Epithelial cell of esophagus (primary cell): ENCODE results near the gene SIK2.
A peak's percentile ranks its signal among the peaks of the same experiment; 100 is the strongest.

Source experiments
- DNase-seq: peaks from one replicate; pipeline ENCODE4 v3.0.0; 2010; ENCODE audit warnings: low read depth
- H3K4me3 ChIP-seq: 2 replicates; pipeline ENCODE4 v1.5.1; 2011; ENCODE audit warnings: mild to moderate bottlenecking, low read length, control low read depth
- TF ChIP-seq, protein P1 (sequence below): IDR thresholded peaks from 2 replicates; pipeline ENCODE4 v1.5.1; 2011; ENCODE audit warnings: low read depth, mild to moderate bottlenecking, low read length, control low read depth, inconsistent platforms; ENCODE audit not compliant: insufficient read depth; ENCODE audit errors: missing control alignments

Gene SIK2

DNA sequence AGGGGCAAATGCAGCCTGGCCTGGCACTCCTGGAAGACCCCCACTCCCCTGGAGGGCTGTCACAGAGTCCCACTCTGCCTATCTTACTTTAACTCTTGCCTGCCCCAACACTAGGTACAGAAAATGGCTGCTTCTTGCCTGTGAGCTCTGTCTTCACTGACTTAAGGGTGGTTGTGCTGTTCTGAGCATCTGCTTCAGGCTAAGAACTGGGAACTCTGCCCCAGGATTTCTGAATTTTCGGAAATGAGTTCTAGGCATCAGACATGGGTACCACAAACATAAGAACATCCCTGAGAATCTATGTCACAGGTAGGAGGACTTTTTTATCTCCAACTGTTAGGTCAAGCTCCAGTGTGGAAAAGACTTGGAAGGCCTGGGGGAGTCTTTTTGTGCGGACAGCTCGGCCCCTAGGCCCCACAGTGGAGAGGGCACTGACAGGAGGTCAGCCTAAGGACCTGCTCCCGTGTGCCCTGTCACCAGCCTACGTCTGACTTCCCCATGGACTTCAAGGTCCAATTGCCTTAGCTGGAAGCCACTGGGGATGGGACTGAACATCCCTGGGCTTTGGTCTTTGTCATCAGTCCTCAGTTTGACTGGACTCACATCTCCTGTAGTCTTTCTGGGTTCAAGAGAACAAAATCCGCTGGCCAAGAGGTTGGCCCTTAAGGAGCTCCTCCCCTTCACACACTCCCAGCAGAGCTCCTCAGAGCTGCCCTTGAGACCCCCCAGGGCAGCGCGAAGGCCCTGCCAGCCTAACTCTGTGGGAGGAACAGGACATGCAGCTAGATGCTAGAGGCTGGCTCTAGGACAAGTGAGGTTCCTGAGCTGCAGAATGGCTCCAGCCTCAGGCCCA, 132.1 kb downstream of the SIK2 start:
- TF ChIP-seq, protein P1, sequence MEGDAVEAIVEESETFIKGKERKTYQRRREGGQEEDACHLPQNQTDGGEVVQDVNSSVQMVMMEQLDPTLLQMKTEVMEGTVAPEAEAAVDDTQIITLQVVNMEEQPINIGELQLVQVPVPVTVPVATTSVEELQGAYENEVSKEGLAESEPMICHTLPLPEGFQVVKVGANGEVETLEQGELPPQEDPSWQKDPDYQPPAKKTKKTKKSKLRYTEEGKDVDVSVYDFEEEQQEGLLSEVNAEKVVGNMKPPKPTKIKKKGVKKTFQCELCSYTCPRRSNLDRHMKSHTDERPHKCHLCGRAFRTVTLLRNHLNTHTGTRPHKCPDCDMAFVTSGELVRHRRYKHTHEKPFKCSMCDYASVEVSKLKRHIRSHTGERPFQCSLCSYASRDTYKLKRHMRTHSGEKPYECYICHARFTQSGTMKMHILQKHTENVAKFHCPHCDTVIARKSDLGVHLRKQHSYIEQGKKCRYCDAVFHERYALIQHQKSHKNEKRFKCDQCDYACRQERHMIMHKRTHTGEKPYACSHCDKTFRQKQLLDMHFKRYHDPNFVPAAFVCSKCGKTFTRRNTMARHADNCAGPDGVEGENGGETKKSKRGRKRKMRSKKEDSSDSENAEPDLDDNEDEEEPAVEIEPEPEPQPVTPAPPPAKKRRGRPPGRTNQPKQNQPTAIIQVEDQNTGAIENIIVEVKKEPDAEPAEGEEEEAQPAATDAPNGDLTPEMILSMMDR: no peak
- no peak for DNase-seq
- H3K4me3 ChIP-seq: no peak overlapping the region

DNA sequence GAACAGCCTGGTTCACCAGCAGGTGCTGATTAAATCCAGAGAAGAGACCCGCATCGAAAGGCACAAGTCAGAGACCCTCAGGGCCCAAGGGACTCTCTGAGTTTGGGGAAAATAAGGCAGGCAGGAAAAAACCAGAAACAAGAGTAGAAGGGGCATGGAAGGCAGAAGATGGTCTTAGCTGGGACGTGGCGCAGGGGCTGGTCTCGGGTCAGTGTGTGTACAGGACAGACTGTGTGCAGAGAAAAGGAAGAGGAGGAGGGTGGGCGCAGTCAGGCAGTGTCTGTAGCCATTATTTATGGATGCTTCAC, 132.7 kb downstream of the SIK2 start:
- TF ChIP-seq, protein P1: no peak
- H3K4me3 ChIP-seq: no peak overlapping the region
- DNase-seq: no peak

DNA sequence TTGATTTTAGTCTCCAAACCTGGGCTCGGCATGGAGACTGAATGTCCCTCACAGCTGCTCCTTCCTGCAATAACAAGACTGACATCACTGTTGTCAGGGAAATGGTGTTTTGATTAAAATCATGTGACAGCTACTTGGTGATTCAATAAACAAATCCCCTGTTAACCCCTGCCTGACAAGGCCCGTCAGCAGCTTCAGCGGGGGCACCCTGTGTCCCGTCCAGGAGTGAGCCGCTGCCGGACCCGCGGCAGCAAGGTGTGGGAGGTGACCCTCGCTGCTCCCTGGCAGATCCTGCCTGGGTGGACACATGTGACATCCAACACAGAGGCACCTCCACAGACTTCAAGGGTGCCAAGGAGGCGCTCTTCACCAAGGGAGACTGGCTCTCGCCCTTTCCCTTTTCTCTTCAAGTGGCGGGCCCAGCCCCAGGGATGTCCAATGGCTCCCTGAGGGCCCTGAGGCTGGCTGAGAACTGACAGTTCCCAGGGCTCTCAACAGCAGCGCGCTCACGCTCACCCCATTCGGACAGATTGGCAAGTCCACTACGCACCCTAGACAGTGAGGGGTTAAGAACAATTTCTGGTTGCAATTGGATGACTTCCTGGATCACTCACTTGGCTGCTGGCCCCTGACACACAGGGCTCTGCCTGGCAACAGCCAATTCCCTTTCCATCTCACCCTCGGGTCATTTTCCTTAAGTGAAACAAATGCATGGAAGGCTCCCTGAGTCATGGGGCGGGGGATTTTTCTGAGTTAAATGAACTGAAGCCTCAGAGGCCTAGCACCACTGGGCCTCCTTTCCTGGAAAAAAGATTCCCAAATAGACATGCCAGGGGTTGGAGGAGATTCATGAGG, 133.2 kb downstream of the SIK2 start:
- H3K4me3 ChIP-seq: no peak overlapping the region
- TF ChIP-seq, protein P1: no peak
- peak; percentile 96 for DNase-seq

DNA sequence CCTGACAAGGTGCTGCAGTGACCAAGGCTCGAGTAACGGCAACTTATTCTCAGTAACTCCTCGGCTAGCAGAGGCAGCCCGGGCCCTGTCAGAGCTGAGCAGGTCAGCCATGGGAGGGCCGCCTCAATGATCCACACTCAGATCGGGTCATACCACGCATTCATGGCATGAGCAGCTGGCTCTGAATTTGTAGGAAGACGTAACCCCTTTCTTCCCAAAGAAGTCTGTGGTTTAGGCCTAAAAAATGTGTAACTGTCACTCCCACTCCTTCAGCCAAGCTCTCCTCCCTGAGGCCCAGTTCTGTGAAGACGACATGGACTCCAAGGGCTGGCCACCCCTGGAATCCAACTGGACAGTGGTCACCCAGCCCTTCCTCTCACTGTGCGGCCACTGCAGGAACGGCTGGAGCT, 133.9 kb downstream of the SIK2 start:
- TF ChIP-seq, protein P1: no peak
- DNase-seq: no peak
- H3K4me3 ChIP-seq: no peak overlapping the region

DNA sequence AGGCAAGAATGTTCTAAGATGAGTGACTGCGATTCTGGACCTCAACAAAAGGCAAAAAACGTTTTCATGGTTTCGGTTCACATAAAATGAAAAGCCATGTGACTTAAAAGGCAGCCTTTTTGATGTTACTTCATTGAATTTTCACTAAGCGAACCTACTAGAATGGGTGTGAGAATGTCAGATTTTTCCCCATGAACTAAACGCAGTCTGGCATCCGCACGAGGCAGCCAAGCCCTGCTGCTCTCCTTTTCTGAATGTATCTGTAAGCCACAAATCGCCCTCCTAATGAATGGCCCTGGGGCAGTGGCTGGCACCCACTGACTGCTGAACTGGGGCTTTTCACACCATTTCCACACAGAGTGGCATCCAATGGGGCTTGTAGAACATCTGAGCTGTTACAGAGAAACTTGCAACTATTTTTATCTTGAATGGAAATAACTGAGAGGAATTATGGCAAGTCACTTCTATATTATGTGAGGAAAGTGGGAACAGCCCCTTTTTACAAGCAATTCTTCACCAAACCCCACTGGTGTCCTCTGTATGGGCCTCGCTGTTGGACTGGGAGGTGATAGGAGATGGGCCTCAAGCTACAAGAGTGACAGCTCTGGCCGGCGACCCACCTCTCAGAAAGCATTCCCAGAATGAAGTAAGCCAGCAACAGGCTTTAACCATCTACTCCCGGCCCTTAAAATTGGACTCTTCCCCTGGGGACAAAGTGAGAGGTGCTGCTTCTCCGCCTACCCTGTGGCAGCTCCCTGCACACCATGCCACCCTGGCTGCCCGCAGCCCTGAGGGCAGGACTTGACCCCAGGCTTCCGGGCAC, 134.6 kb downstream of the SIK2 start:
- no peak overlapping the region for H3K4me3 ChIP-seq
- TF ChIP-seq, protein P1: no peak
- DNase-seq: no peak

DNA sequence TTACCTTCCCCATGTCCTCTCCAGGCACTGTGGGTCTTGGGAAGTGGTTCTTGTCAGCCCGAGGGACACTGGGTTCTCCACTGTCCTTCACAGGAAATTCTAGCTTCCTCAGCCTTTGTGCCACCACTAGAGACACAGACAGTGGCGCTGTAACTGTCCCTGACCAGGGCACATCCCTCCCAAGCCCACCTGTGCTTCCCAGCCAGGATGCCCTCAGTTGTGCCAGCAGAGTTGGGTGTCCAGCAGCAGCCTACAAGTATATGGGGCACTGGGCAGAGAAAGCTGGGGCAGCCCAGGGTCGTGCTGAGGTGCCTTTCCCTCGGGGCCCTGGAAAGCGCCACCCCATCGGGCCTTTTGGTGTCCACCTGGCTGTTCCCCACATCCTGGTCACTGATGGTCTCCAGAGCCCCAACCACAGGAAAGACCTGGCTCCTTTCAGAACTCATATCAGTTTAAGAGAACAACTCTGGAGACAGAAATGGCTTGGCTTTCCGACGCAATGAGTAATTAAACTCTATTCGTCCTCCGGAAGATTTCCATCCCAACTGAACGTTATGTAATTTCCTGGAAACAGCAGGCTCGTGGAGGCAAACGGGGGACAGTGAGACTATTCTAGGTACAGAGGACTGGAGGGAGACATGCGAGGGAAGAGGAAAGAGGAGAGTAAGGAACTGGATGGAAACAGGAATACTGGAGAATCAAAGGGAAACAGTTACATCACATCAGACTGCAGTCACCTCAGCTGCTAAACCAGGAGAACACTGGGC, 135.4 kb downstream of the SIK2 start:
- TF ChIP-seq, protein P1: no peak
- no peak overlapping the region for H3K4me3 ChIP-seq
- no peak for DNase-seq
